ENCODE data around the gene EPHA1. TPM values are rescaled to one million over a fixed set of nuclear protein-coding genes. Genes with fewer than 3 reads are reported as not detected.

EPHA1 gene
- total RNA-seq, 1 experiment from 2014 or later: 1.2 TPM

DNA sequence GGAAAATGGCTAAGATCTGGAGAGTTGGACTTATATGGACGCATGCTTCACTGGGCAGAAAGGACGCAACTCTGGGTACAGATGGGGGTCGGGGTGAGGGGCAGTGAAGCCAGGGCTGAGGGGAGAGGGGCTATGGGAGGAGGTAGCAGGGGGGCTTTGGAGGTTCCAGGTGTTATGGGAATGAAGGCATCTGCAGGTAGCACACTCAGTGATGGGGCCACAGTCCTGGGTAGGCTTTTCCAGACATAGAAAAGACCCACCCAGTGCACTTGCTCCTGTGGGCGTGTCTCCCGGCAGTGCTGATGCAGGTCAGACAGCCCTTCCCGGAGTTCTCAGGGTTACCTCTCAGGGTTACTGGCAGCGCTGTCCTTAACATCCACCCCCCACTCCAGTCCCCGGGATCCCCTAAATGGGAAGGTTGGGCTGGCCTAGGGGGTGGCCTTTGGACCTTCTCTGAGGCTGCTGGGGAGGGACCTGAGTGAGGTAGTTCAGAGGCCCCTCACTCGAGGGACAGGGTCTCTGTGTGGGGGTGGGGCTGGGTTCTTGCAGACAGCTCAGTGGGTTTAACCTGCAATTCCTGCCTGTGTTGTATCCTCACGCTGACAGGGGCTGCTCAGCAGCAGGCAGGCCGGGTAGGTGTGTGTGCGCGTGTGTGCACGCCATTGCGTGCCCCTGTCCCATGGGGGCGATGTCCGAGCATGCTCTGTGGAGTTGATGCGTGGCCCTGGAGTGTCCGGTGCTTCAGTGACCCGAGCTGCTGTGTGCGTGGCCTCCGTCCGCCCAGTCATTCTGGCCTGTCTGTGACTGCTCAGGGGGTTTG is 21.3 kb downstream of the EPHA1 start:
- H3K27ac ChIP-seq (ENCODE audit: low read depth, low read length, poor library complexity, severe bottlenecking): no peak overlapping the region
- H3K4me1 ChIP-seq (ENCODE audit: insufficient read depth, low read length, poor library complexity, severe bottlenecking): peaks cover 7% of the 10 kb centered on the region
- H3K9me3 ChIP-seq (ENCODE audit: low read depth, low read length, poor library complexity, severe bottlenecking): no peaks in the 10 kb centered on the region
- POLR2A ChIA-PET (ENCODE audit: low non-redundant PET): no interaction called here
- peaks cover 24% of the 10 kb centered on the region for H3K36me3 ChIP-seq (ENCODE audit: insufficient read depth, low read length, poor library complexity, severe bottlenecking)
- no peak for TF ChIP-seq EZH2 (IDR thresholded peaks at IDR 0.05; ENCODE audit: borderline replicate concordance, low read depth, low read length, poor library complexity, severe bottlenecking)
- TF ChIP-seq, protein P1, sequence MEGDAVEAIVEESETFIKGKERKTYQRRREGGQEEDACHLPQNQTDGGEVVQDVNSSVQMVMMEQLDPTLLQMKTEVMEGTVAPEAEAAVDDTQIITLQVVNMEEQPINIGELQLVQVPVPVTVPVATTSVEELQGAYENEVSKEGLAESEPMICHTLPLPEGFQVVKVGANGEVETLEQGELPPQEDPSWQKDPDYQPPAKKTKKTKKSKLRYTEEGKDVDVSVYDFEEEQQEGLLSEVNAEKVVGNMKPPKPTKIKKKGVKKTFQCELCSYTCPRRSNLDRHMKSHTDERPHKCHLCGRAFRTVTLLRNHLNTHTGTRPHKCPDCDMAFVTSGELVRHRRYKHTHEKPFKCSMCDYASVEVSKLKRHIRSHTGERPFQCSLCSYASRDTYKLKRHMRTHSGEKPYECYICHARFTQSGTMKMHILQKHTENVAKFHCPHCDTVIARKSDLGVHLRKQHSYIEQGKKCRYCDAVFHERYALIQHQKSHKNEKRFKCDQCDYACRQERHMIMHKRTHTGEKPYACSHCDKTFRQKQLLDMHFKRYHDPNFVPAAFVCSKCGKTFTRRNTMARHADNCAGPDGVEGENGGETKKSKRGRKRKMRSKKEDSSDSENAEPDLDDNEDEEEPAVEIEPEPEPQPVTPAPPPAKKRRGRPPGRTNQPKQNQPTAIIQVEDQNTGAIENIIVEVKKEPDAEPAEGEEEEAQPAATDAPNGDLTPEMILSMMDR (conservative IDR thresholded peaks at IDR 0.05; ENCODE audit: low read depth, low read length): 0 out of 2 replicates have a peak, but pooled peaks have one; percentile 15
- CTCF ChIA-PET: no interaction called here
- intact Hi-C loops (cut with micrococcal nuclease; ENCODE audit: unreplicated experiment): no loop called here
- no peak overlapping the region for H3K4me3 ChIP-seq (ENCODE audit: low read depth, low read length, poor library complexity, severe bottlenecking)
- no TSS peak for BruUV-seq (replicated peaks)
- no peaks in the 10 kb centered on the region for H3K27me3 ChIP-seq (replicated peaks; ENCODE audit: insufficient read depth, low read depth, low read length, poor library complexity)
- no peak for DNase-seq (ENCODE audit: low spot score)

DNA sequence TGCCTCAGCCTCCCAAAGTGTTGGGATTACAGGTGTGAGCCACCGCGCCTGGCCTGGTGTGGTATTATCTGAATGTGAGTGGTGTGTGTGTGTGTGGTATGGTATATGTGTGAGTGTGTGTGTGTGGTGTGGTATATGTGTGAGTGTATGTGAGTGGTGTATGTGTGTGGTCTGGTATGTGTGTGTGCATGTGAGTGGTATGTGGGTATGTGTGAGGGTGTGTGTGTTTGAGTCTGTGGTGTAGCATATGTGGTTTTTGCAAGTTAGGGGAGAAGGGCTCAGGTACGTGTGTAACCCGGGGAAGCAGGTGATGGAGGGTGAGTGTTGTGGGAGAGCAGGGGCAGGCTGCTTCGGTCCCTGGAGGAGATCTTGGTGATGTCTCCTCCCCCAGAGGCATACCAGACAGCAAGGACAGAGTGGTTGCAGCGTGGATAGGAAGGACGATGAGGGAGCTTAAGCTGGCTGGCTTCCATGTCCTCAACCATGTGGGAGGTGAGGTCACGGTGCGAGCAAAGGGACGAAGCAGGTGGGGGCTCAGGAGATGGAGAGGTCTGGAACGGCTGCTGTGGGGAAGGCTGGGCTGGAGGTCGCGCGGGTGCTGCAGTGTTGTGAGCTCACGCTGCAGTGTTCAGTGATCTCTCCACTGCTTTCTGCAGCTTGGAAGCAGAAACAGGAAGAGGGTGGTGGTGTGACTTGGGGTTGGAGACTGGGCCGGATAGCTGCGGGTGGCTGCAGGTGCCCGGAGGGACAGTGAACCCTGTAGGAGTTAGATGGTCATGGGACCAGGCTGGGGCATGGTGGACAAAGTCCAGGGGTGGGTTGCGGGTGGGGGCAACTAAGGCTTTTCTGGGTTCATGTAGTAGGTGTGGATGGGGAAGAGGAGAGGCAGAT is 22.5 kb downstream of the EPHA1 start:
- POLR2A ChIA-PET (ENCODE audit: low non-redundant PET): no interaction called here
- H3K9me3 ChIP-seq (ENCODE audit: low read depth, low read length, poor library complexity, severe bottlenecking): no peaks in the 10 kb centered on the region
- H3K27ac ChIP-seq (ENCODE audit: low read depth, low read length, poor library complexity, severe bottlenecking): no peak overlapping the region
- H3K36me3 ChIP-seq (ENCODE audit: insufficient read depth, low read length, poor library complexity, severe bottlenecking): peaks cover 21% of the 10 kb centered on the region
- no peak for TF ChIP-seq EZH2 (IDR thresholded peaks at IDR 0.05; ENCODE audit: borderline replicate concordance, low read depth, low read length, poor library complexity, severe bottlenecking)
- TF ChIP-seq, protein P1 (conservative IDR thresholded peaks at IDR 0.05; ENCODE audit: low read depth, low read length): no peak
- H3K4me3 ChIP-seq (ENCODE audit: low read depth, low read length, poor library complexity, severe bottlenecking): no peak overlapping the region
- H3K4me1 ChIP-seq (ENCODE audit: insufficient read depth, low read length, poor library complexity, severe bottlenecking): peaks cover 12% of the 10 kb centered on the region
- intact Hi-C loops (cut with micrococcal nuclease; ENCODE audit: unreplicated experiment): no loop called here
- no peak for DNase-seq (ENCODE audit: low spot score)
- BruUV-seq (replicated peaks): no TSS peak
- CTCF ChIA-PET: no interaction called here
- H3K27me3 ChIP-seq (replicated peaks; ENCODE audit: insufficient read depth, low read depth, low read length, poor library complexity): no peaks in the 10 kb centered on the region

DNA sequence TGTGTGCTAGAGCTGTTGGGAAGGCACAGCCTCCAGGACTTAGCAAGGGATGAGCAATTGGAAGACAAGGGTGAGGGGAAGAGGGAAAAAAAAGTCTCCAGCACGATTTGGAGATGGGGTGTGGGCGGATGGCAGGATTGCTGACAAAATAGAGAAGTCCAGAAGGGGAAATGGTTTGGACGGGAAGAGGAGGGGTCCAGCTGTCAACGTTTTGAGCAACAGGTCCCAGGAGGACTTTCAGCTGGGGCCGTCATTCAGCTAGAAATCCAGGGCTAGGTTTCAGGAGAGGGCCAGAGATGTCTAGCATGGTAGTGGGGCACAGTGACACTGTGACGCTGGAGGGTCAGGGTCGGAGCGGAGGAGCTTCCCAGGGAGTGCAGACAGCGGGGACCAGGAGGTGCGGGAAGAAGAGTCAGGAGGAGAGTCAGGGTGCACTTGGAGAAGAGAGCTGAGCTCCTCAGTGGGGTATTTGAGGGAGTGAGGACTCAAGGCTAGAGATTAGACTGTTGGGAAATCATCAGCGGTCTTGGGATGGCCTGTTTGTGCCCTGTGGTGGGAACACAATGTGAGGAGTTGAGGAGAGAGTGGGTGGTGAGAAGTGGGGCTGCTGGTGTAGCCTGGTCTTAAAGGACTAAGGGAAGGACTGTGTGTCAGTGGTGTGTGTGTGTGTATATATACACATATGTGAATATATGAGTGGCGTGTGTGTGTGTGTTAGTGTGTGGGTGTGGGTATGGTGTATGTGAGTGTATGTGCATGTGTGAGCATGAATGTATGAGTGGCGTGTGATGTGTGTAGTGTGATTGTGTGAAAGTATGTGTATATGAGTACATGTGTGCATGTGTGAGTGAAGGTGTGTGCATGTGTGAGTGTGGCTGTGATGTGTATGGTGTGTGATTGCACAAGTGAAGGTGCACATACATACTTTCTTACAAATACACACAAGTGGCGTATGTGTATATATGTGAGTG is 23.7 kb downstream of the EPHA1 start:
- H3K36me3 ChIP-seq (ENCODE audit: insufficient read depth, low read length, poor library complexity, severe bottlenecking): peaks cover 17% of the 10 kb centered on the region
- no peaks in the 10 kb centered on the region for H3K9me3 ChIP-seq (ENCODE audit: low read depth, low read length, poor library complexity, severe bottlenecking)
- no peaks in the 10 kb centered on the region for H3K27me3 ChIP-seq (replicated peaks; ENCODE audit: insufficient read depth, low read depth, low read length, poor library complexity)
- no peak overlapping the region for H3K27ac ChIP-seq (ENCODE audit: low read depth, low read length, poor library complexity, severe bottlenecking)
- POLR2A ChIA-PET (ENCODE audit: low non-redundant PET): interaction anchor here (0.5 to 0.6 kb wide), 2 partner anchors 8 to 26 kb away, joined by 3 to 11 read pairs; no protein-coding TSS in a partner anchor
- no peak for TF ChIP-seq EZH2 (IDR thresholded peaks at IDR 0.05; ENCODE audit: borderline replicate concordance, low read depth, low read length, poor library complexity, severe bottlenecking)
- TF ChIP-seq, protein P1 (conservative IDR thresholded peaks at IDR 0.05; ENCODE audit: low read depth, low read length): no peak
- no TSS peak for BruUV-seq (replicated peaks)
- CTCF ChIA-PET: no interaction called here
- peaks cover 14% of the 10 kb centered on the region for H3K4me1 ChIP-seq (ENCODE audit: insufficient read depth, low read length, poor library complexity, severe bottlenecking)
- DNase-seq (ENCODE audit: low spot score): no peak
- intact Hi-C loops (cut with micrococcal nuclease; ENCODE audit: unreplicated experiment): no loop called here
- H3K4me3 ChIP-seq (ENCODE audit: low read depth, low read length, poor library complexity, severe bottlenecking): no peak overlapping the region

All from A673 (cell line).